Measurements from ENCODE around the gene OPRD1.

GRCh38 chr1:28770601-28771165, 41.3 kb upstream of the OPRD1 start:
- TF ChIP-seq CTCF (conservative IDR thresholded peaks at IDR 0.05; ENCODE audit: low read length) (no peak), EZH2phosphoT487 (IDR thresholded peaks at IDR 0.05; ENCODE audit: borderline replicate concordance) (no peak)

Measured in Loucy (cell line).